CD14-positive monocyte (primary cell): ENCODE results near the gene MAD1L1. TPM values are rescaled to one million over a fixed set of nuclear protein-coding genes. Genes with fewer than 3 reads are reported as not detected.
"Not testable (repeated sequence)": the region's sequence is repeated elsewhere in the genome, so short reads cannot be mapped to it uniquely, and the experiment has no call there.

ENCODE experiments used
- DNase-seq, 3 donors: peaks; one replicate each; pipeline ENCODE4 v3.0.0-alpha.2; 2011 to 2022
- H2AFZ ChIP-seq: 2 replicates; pipeline ENCODE4 v1.6.0; 2012; ENCODE audit warnings: mild to moderate bottlenecking, low read depth, low read length, inconsistent platforms; ENCODE audit not compliant: insufficient read depth, poor library complexity, severe bottlenecking
- H3K27ac ChIP-seq, 2 donors: 1 replicate in 1 of 2; 2 replicates in 1 of 2; pipeline ENCODE4 v1.5.1; 2012 to 2013; ENCODE audit warnings: low read length in 2 of 2, control low read depth in 1 of 2, inconsistent platforms in 1 of 2, low read depth in 1 of 2, mild to moderate bottlenecking in 1 of 2
- H3K27me3 ChIP-seq, 2 donors: one replicate each; pipeline versions ENCODE4 v1.6.0 to v1.6.1; 2011 to 2013; ENCODE audit warnings: low read length in 2 of 2; ENCODE audit not compliant: control insufficient read depth in 2 of 2, insufficient read depth in 2 of 2
- H3K36me3 ChIP-seq, 2 donors: replicated peaks in 1 of 2; 1 replicate in 1 of 2; 2 replicates in 1 of 2; pipeline versions ENCODE4 v1.5.1 to v1.6.1; 2012 to 2013; ENCODE audit warnings: low read length in 2 of 2, control low read depth in 1 of 2, inconsistent platforms in 1 of 2, mild to moderate bottlenecking in 1 of 2; ENCODE audit not compliant: insufficient read depth in 2 of 2, control insufficient read depth in 1 of 2
- H3K4me1 ChIP-seq, 2 donors: 1 replicate in 1 of 2; 2 replicates in 1 of 2; pipeline versions ENCODE4 v1.5.1 to v1.6.1; 2012 to 2013; ENCODE audit warnings: low read length in 2 of 2, control low read depth in 1 of 2, inconsistent platforms in 1 of 2, mild to moderate bottlenecking in 1 of 2, moderate library complexity in 1 of 2; ENCODE audit not compliant: insufficient read depth in 2 of 2, control insufficient read depth in 1 of 2
- H3K4me2 ChIP-seq: replicated peaks from 2 replicates; pipeline ENCODE3; 2012; ENCODE audit warnings: low read length, moderate library complexity, mild to moderate bottlenecking; ENCODE audit not compliant: poor library complexity, severe bottlenecking; ENCODE audit errors: extremely low read depth
- H3K4me3 ChIP-seq, 3 experiments: fragments of 200-600 bp in 1 of 3; sonication (generic) in 1 of 3; replicated peaks in 1 of 3; 1 replicate in 2 of 3; 2 replicates in 1 of 3; pipeline ENCODE4 v1.5.1; 2011 to 2013; ENCODE audit warnings: low read length in 3 of 3, mild to moderate bottlenecking in 3 of 3, control low read depth in 2 of 3, low read depth in 2 of 3, inconsistent platforms in 1 of 3, moderate library complexity in 1 of 3
- H3K79me2 ChIP-seq: 2 replicates; pipeline ENCODE4 v1.6.0; 2012; ENCODE audit warnings: mild to moderate bottlenecking, control low read depth, inconsistent platforms, low read length, moderate library complexity; ENCODE audit not compliant: insufficient read depth
- H3K9ac ChIP-seq: 2 replicates; pipeline ENCODE4 v1.6.0; 2017; ENCODE audit warnings: low read length, mild to moderate bottlenecking; ENCODE audit not compliant: insufficient read depth, poor library complexity, severe bottlenecking
- H3K9me3 ChIP-seq, 2 donors: replicated peaks in 1 of 2; 1 replicate in 1 of 2; 2 replicates in 1 of 2; pipeline versions ENCODE4 v1.5.1 to v1.6.1; 2012 to 2013; ENCODE audit warnings: low read length in 2 of 2, control low read depth in 1 of 2; ENCODE audit not compliant: control insufficient read depth in 1 of 2, insufficient read depth in 1 of 2
- H4K20me1 ChIP-seq: 2 replicates; pipeline ENCODE4 v1.6.0; 2012; ENCODE audit warnings: mild to moderate bottlenecking, low read length, control low read depth, moderate library complexity; ENCODE audit not compliant: insufficient read depth
- H3K27ac Mint-ChIP-seq, 7 donors: one replicate each; pipeline ENCODE4 v1.8.0; 2020; ENCODE audit warnings: mild to moderate bottlenecking in 7 of 7, mixed read lengths in 7 of 7, moderate library complexity in 6 of 7, inconsistent platforms in 2 of 7
- H3K27me3 Mint-ChIP-seq, 3 donors: one replicate each; pipeline ENCODE4 v1.8.0; 2021 to 2022; ENCODE audit warnings: low read depth in 3 of 3, mild to moderate bottlenecking in 3 of 3, mixed read lengths in 3 of 3, moderate library complexity in 3 of 3, inconsistent platforms in 1 of 3
- H3K36me3 Mint-ChIP-seq, 2 donors: one replicate each; pipeline ENCODE4 v1.8.0; 2020; ENCODE audit warnings: mixed read lengths in 2 of 2, inconsistent platforms in 1 of 2, mild to moderate bottlenecking in 1 of 2
- H3K4me1 Mint-ChIP-seq: one replicate; pipeline ENCODE4 v1.8.0; 2020; ENCODE audit warnings: mild to moderate bottlenecking, mixed read lengths
- H3K4me3 Mint-ChIP-seq, 2 donors: one replicate each; pipeline ENCODE4 v1.8.0; 2020; ENCODE audit warnings: mild to moderate bottlenecking in 2 of 2, mixed read lengths in 2 of 2, moderate library complexity in 1 of 2
- H3K9me3 Mint-ChIP-seq, 7 donors: one replicate each; pipeline ENCODE4 v1.8.0; 2020 to 2022; ENCODE audit warnings: mixed read lengths in 7 of 7, mild to moderate bottlenecking in 6 of 7, moderate library complexity in 6 of 7, inconsistent platforms in 2 of 7
- WGBS: methylation state at CpG from one replicate; pipeline ENCODE4 v1.1.5; 2013; ENCODE audit warnings: missing lambda C conversion rate; ENCODE audit not compliant: insufficient coverage; 5-methylcytosine and 5-hydroxymethylcytosine counted together
- intact Hi-C, 2 donors: fragments of 100-400 bp; cut with micrococcal nuclease; formaldehyde crosslinking; loops; one replicate each; pipeline versions ENCODE4 v1.15.0 to v1.15.1; 2023
- polyA plus RNA-seq, 3 donors: library from polyadenylated mRNA; depleted of rRNA in 1 of 3; unstranded in 2 of 3; stranded (reverse) in 1 of 3; fragments of 300-500 nt in 2 of 3; fragments of >200 nt in 1 of 3; fragmentation: Illumina TruSeq in 2 of 3; gene quantifications; 1 replicate in 2 of 3; 2 replicates in 1 of 3; pipeline ENCODE4 v1.2.3, GENCODE V29; 2012 to 2021
- TF ChIP-seq, protein P1 (sequence below): fragments of 200-600 bp; IDR thresholded peaks from one replicate; pipeline ENCODE4 v1.8.0; 2022; ENCODE audit warnings: antibody characterized with exemption, mild to moderate bottlenecking

Gene MAD1L1
- polyA plus RNA-seq, 3 donors = 22.0 to 39.4 (median 33.2) TPM

DNA sequence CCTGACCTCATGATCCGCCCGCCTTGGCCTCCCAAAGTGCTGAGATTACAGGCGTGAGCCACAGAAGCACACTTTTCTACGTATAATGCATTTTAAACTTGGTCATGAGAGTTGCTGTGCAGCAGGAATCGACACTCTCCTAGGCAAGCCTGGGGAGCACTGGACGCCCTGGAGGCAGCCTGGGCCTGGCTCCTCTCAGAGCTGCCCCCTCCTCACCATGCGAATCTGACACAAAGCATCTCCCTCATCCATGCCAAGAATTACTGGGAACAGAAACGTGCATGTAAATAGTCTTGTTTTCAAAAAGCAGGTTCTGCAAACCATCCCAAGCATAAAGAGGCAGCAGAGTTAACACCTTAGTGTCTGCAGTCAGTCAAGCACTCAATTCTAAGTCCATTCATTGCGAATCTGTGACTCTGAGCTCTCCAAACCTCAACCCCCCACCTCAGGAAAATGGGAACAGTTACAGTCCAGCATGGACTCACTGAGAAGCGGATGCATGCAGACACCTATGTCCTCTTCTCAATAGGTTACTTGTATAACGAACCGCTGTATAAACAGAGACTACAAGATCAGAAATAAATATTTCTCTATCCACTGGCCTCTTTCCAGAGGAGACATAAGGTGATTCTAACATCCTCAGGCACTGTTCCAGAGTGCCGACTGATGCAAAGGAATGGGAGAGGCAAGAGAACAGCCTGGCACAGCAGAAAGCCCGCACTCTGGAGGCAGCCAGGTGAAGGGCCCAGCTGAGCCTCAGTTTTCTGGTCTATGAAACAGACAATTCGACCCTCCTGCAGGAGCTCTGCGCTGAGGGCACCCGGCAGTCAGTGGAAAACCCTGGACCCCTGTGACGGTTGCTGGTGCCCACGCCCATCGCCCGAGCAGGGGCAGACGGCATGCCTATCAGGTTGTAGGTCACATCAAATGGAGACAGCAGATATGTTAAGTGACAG is 68.9 kb downstream of the MAD1L1 start:
- peaks cover 0 to 2% (median 0%) of the 10 kb centered on the region in 3 donors for H3K27me3 Mint-ChIP-seq
- peaks cover 30 to 46% of the 10 kb centered on the region in 2 donors for H3K36me3 Mint-ChIP-seq
- TF ChIP-seq, protein P1, sequence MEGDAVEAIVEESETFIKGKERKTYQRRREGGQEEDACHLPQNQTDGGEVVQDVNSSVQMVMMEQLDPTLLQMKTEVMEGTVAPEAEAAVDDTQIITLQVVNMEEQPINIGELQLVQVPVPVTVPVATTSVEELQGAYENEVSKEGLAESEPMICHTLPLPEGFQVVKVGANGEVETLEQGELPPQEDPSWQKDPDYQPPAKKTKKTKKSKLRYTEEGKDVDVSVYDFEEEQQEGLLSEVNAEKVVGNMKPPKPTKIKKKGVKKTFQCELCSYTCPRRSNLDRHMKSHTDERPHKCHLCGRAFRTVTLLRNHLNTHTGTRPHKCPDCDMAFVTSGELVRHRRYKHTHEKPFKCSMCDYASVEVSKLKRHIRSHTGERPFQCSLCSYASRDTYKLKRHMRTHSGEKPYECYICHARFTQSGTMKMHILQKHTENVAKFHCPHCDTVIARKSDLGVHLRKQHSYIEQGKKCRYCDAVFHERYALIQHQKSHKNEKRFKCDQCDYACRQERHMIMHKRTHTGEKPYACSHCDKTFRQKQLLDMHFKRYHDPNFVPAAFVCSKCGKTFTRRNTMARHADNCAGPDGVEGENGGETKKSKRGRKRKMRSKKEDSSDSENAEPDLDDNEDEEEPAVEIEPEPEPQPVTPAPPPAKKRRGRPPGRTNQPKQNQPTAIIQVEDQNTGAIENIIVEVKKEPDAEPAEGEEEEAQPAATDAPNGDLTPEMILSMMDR = no peak
- 96% methylated on average over 22 of the region's 22 CpGs for WGBS
- H3K4me3 Mint-ChIP-seq = no peak overlapping the region
- Histone ChIP-seq H3K36me3 (peaks cover 3 to 26% of the 10 kb centered on the region in 2 donors), H2AFZ (no peak overlapping the region), H3K27me3 (no peaks in the 10 kb centered on the region), H3K4me3 (no peak overlapping the region), H3K4me2 (no peak overlapping the region), H3K9ac (no peak overlapping the region), H4K20me1 (peaks cover 5% of the 10 kb centered on the region), H3K79me2 (no peaks in the 10 kb centered on the region), H3K27ac (no peak overlapping the region), H3K9me3 (no peaks in the 10 kb centered on the region), H3K4me1 (no peaks in the 10 kb centered on the region)
- peaks cover 0 to 2% (median 0%) of the 10 kb centered on the region in 7 donors for H3K9me3 Mint-ChIP-seq
- peak overlapping the region in 1 of 7 donors; percentile 55 for H3K27ac Mint-ChIP-seq
- intact Hi-C loops = no loop called here
- no peaks in the 10 kb centered on the region for H3K4me1 Mint-ChIP-seq
- DNase-seq = no peak

DNA sequence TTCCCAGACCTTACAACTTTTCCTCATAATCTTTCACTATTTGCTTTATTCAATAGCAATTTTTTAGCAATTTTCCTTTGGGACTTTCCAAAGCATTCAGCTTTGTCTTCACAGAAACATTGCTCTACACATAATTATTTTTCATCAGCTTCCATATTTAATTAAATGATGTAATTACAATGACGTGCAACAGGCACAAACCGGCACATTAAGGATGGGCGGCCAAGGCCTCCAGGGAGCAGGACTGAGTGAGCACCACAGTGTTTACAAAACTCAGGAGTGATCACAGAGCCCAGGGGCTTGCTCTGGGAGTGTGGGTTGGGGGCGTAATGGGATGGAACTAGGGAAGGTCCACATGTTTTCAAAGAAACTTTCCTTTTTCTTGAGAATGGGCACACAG is 69.8 kb downstream of the MAD1L1 start:
- H3K9ac ChIP-seq = no peak overlapping the region
- no peaks in the 10 kb centered on the region for H3K79me2 ChIP-seq
- H3K4me2 ChIP-seq = no peak overlapping the region
- TF ChIP-seq, protein P1 = no peak
- H3K27ac Mint-ChIP-seq = no peak overlapping the region
- no peak for DNase-seq
- peaks cover 0 to 2% (median 1%) of the 10 kb centered on the region in 3 donors for H3K27me3 Mint-ChIP-seq
- H3K9me3 Mint-ChIP-seq = peaks cover 0 to 2% (median 0%) of the 10 kb centered on the region in 7 donors
- H3K36me3 ChIP-seq = peaks cover 0 to 21% of the 10 kb centered on the region in 2 donors
- H3K36me3 Mint-ChIP-seq = peaks cover 23 to 51% of the 10 kb centered on the region in 2 donors
- WGBS = 100% methylated on average over 1 of the region's 4 CpGs
- no peaks in the 10 kb centered on the region for H3K4me1 Mint-ChIP-seq
- H4K20me1 ChIP-seq = peaks cover 12% of the 10 kb centered on the region
- H3K4me1 ChIP-seq = no peaks in the 10 kb centered on the region
- no peaks in the 10 kb centered on the region for H3K9me3 ChIP-seq
- H3K27me3 ChIP-seq = no peaks in the 10 kb centered on the region
- H3K27ac ChIP-seq = no peak overlapping the region
- intact Hi-C loops = no loop called here
- H3K4me3 Mint-ChIP-seq = no peak overlapping the region
- no peak overlapping the region for H3K4me3 ChIP-seq
- no peak overlapping the region for H2AFZ ChIP-seq

DNA sequence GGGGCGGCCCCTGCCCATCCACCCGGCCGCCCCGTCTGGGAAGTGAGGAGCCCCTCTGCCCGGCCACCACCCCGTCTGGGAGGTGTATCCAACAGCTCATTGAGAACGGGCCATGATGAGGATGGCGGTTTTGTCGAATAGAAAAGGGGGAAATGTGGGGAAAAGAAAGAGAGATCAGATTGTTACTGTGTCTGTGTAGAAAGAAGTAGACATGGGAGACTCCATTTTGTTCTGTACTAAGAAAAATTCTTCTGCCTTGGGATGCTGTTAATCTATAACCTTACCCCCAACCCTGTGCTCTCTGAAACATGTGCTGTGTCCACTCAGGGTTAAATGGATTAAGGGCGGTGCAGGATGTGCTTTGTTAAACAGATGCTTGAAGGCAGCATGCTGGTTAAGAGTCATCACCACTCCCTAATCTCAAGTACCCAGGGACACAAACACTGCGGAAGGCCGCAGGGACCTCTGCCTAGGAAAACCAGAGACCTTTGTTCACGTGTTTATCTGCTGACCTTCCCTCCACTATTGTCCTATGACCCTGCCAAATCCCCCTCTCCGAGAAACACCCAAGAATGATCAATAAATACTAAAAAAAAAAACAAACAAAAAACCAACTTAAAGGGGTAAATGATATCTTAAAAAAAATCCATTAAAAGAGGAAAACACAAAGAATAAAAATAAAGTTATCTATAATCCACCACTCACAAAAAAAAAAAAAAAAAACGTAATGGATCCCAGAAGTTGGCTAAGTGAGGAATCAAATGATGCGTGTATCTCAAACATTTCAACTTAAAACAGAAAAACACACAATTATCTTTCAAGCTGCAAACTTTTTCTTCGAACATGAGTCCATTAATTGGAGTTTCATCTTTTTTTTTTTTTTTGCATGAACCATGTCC is 70.5 kb downstream of the MAD1L1 start:
- H2AFZ ChIP-seq, H3K27me3 ChIP-seq, H3K9me3 Mint-ChIP-seq, H3K9ac ChIP-seq, H3K4me1 Mint-ChIP-seq, H3K4me2 ChIP-seq, H3K9me3 ChIP-seq, H3K4me1 ChIP-seq, H3K27ac ChIP-seq, H3K79me2 ChIP-seq, intact Hi-C loops, H3K27ac Mint-ChIP-seq, DNase-seq, H3K4me3 ChIP-seq, H3K27me3 Mint-ChIP-seq, H3K4me3 Mint-ChIP-seq: not testable (repeated sequence)
- H3K36me3 Mint-ChIP-seq = peaks cover 23 to 49% of the 10 kb centered on the region in 2 donors
- H3K36me3 ChIP-seq = peaks cover 0 to 21% of the 10 kb centered on the region in 2 donors
- WGBS = 90% methylated on average over 2 of the region's 17 CpGs
- peaks cover 17% of the 10 kb centered on the region for H4K20me1 ChIP-seq
